Lower leg skin (tissue), 4 donors: ENCODE results near the gene PADI4. TPM values are rescaled to one million over a fixed set of nuclear protein-coding genes. Genes with fewer than 3 reads are reported as not detected.

Experiments
- DNase-seq, 2 donors: peaks; one replicate each; pipeline ENCODE4 v3.0.0-alpha.2; 2019; ENCODE audit warnings: low spot score in 2 of 2
- H3K4me3 ChIP-seq: fragments of 200-600 bp; sonication (generic); 2 replicates; pipeline ENCODE4 v1.5.1; 2017; ENCODE audit warnings: mild to moderate bottlenecking, low read depth; ENCODE audit not compliant: poor library complexity, severe bottlenecking
- POLR2A ChIP-seq, 2 donors: fragments of 450-650 bp; IDR thresholded peaks; one replicate each; pipeline ENCODE4 v1.6.1; 2016 to 2017; ENCODE audit warnings: antibody characterized with exemption in 2 of 2, mild to moderate bottlenecking in 1 of 2, moderate library complexity in 1 of 2
- WGBS, 2 donors: methylation state at CpG; one replicate each; pipeline ENCODE4 v1.1.5; 2018; 5-methylcytosine and 5-hydroxymethylcytosine counted together
- intact Hi-C: fragments of 100-400 bp; cut with DNase I; formaldehyde crosslinking; loops from one replicate; pipeline ENCODE4 v1.15.0; 2023; ENCODE audit warnings: low total_unique reads
- total RNA-seq, 4 donors: library from RNA; depleted of rRNA; stranded (reverse); fragments of >200 nt; gene quantifications; one replicate each; pipeline ENCODE4 v1.1.0, GENCODE V29; 2016
- TF ChIP-seq, protein P1 (sequence below), 3 donors: fragments of 450-650 bp; IDR thresholded peaks; one replicate each; pipeline ENCODE4 v1.5.1; 2016; ENCODE audit warnings: antibody characterized with exemption in 3 of 3, mild to moderate bottlenecking in 3 of 3, moderate library complexity in 2 of 3

The PADI4 gene
- total RNA-seq, 4 donors from 2014 or later = 0.51 TPM; not detected in 3

GRCh38 chr1:17263936-17264335 is 44.1 kb upstream of the PADI4 start:
- no peak overlapping the region for H3K4me3 ChIP-seq
- intact Hi-C loops = no loop called here
- no peak for DNase-seq
- TF ChIP-seq, protein P1, sequence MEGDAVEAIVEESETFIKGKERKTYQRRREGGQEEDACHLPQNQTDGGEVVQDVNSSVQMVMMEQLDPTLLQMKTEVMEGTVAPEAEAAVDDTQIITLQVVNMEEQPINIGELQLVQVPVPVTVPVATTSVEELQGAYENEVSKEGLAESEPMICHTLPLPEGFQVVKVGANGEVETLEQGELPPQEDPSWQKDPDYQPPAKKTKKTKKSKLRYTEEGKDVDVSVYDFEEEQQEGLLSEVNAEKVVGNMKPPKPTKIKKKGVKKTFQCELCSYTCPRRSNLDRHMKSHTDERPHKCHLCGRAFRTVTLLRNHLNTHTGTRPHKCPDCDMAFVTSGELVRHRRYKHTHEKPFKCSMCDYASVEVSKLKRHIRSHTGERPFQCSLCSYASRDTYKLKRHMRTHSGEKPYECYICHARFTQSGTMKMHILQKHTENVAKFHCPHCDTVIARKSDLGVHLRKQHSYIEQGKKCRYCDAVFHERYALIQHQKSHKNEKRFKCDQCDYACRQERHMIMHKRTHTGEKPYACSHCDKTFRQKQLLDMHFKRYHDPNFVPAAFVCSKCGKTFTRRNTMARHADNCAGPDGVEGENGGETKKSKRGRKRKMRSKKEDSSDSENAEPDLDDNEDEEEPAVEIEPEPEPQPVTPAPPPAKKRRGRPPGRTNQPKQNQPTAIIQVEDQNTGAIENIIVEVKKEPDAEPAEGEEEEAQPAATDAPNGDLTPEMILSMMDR (IDR thresholded peaks at IDR 0.05) = no peak

- no peak for DNase-seq
- no peak for TF ChIP-seq POLR2A (IDR thresholded peaks at IDR 0.05)
- TF ChIP-seq, protein P1 (IDR thresholded peaks at IDR 0.05) = no peak
- WGBS, 2 donors = 74 to 76% methylated on average over 5 of the region's 5 CpGs
- no peak overlapping the region for H3K4me3 ChIP-seq
- intact Hi-C loops = no loop called here
These were observed 43.5 kb upstream of the PADI4 start for GRCh38 chr1:17264470-17264869.

- intact Hi-C loops = no loop called here
- DNase-seq = no peak
- TF ChIP-seq, protein P1 (IDR thresholded peaks at IDR 0.05) = no peak
- TF ChIP-seq POLR2A (IDR thresholded peaks at IDR 0.05) = no peak
- whole genome bisulfite sequencing, 2 donors = 61% methylated on average over 2 of the region's 2 CpGs
- H3K4me3 ChIP-seq = no peak overlapping the region
These were observed 42.8 kb upstream of the PADI4 start for GRCh38 chr1:17265162-17265561.

DNA sequence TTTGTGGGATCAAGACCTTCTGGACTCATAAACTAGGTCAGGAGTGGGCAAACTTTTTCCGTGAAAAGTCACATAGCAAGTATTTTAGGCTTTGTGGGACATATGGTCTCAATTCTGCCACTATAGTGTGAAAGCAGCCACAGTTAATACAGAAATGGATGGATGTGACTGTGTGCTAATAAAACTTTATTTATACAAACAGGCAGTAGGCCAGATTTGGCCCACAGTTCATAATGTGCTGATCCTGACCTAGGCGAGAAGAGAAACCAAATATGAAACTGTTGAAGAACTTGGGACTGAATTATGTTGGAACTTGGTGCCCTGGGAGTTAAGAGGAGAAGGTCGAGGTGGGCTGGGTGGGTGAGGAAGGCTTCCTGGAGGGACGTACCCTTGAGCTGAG is 42.0 kb upstream of the PADI4 start:
- DNase-seq = no peak
- TF ChIP-seq, protein P1 (IDR thresholded peaks at IDR 0.05) = no peak
- no peak for TF ChIP-seq POLR2A (IDR thresholded peaks at IDR 0.05)
- no peak overlapping the region for H3K4me3 ChIP-seq
- intact Hi-C loops = no loop called here
- WGBS, 2 donors = 85 to 94% methylated on average over 4 of the region's 4 CpGs

DNA sequence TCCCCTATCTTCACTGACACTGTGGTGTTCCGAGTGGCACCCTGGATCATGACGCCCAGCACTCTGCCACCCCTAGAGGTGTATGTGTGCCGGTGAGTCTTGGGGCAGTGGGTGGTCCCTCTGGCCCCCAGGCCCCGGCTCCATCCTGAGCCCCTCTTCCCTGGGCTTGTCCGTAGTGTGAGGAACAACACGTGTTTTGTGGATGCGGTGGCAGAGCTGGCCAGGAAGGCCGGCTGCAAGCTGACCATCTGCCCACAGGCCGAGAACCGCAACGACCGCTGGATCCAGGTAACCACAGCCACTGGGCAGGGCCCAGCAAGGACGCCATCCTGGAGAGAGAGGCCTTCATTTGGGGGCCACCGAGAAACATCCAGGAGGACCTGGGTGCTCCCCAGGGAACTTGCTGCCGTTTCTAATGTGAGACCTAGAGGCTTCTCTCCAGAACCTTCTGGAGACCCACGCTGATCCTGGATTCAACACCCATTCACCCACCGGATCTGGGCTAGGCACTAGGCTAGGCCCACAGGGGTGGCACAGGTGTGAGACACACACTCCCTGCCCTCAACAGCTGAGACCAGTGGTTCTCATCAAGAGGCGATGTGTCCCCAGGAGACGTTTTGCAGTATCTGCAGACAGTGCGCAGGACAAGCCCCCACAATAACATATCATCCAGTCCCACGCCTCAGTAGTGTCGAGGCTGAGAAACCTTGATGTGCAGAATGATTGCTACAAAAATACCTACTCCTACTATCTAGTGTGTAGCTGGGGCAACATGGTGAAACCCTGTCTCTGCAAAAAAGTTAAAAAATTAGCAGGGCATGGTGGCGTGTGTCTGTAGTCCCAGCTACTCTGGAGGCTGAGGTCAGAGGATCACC is 36.9 kb upstream of the PADI4 start:
- intact Hi-C loops = no loop called here
- no peak for DNase-seq
- 84 to 89% methylated on average over 21 to 22 of the region's 23 CpGs for WGBS, 2 donors
- H3K4me3 ChIP-seq = no peak overlapping the region
- TF ChIP-seq, protein P1 (IDR thresholded peaks at IDR 0.05) = no peak
- TF ChIP-seq POLR2A (IDR thresholded peaks at IDR 0.05) = no peak

GRCh38 chr1:17272066-17272465 is 35.9 kb upstream of the PADI4 start:
- WGBS, 2 donors = 82 to 92% methylated on average over 6 of the region's 6 CpGs
- DNase-seq = no peak
- intact Hi-C loops = no loop called here
- no peak overlapping the region for H3K4me3 ChIP-seq
- TF ChIP-seq, protein P1 (IDR thresholded peaks at IDR 0.05) = no peak
- TF ChIP-seq POLR2A (IDR thresholded peaks at IDR 0.05) = no peak
